Measurements from ENCODE around the gene STIM1.

The STIM1 gene

DNA sequence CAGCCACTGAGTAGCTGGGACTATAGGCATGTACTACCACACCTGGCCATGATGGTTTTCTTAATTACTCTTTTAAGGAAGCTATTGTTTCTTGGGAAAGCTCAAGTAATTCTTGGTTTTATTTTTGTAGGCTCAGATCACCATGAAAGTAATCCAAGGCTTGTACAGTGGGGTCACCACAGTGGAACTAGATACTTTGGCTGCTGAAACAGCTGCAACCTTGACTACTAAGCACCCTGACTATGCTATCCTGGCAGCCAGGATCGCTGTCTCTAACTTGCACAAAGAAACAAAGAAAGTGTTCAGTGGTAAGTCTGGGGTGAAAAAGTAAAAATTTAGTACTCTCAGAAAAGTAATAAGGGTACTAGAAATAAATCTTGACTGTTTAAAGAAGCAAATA lies 250.5 kb downstream of the STIM1 start:
- TF ChIP-seq, protein P1, sequence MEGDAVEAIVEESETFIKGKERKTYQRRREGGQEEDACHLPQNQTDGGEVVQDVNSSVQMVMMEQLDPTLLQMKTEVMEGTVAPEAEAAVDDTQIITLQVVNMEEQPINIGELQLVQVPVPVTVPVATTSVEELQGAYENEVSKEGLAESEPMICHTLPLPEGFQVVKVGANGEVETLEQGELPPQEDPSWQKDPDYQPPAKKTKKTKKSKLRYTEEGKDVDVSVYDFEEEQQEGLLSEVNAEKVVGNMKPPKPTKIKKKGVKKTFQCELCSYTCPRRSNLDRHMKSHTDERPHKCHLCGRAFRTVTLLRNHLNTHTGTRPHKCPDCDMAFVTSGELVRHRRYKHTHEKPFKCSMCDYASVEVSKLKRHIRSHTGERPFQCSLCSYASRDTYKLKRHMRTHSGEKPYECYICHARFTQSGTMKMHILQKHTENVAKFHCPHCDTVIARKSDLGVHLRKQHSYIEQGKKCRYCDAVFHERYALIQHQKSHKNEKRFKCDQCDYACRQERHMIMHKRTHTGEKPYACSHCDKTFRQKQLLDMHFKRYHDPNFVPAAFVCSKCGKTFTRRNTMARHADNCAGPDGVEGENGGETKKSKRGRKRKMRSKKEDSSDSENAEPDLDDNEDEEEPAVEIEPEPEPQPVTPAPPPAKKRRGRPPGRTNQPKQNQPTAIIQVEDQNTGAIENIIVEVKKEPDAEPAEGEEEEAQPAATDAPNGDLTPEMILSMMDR (IDR thresholded peaks at IDR 0.05; ENCODE audit: insufficient read depth, low read length, poor library complexity, severe bottlenecking): no peak
- no peak for TF ChIP-seq EZH2phosphoT487 (conservative IDR thresholded peaks at IDR 0.05; ENCODE audit: low read length)
- no peak overlapping the region for H3K27ac ChIP-seq (ENCODE audit: low read depth, low read length)
- peaks cover 43% of the 10 kb centered on the region for H4K20me1 ChIP-seq (ENCODE audit: low read depth, low read length)
- H3K9ac ChIP-seq (ENCODE audit: low read length): no peak overlapping the region
- H3K79me2 ChIP-seq (ENCODE audit: insufficient read depth, low read length): peaks cover 66% of the 10 kb centered on the region
- H2AFZ ChIP-seq (ENCODE audit: low read depth, low read length, severe bottlenecking): no peak overlapping the region
- H3F3A ChIP-seq (ENCODE audit: insufficient read depth): peaks cover 9% of the 10 kb centered on the region; the same call in 1 of the 2 replicates
- H3K9me2 ChIP-seq (replicated peaks; ENCODE audit: insufficient read depth, low read length): no peaks in the 10 kb centered on the region
- H3K27me3 ChIP-seq (ENCODE audit: low read length): no peaks in the 10 kb centered on the region
- H3K9me3 ChIP-seq (ENCODE audit: insufficient read depth, low read length): no peaks in the 10 kb centered on the region
- H3K36me3 ChIP-seq (ENCODE audit: low read length): peaks cover 76% of the 10 kb centered on the region
- no peak overlapping the region for H3K4me3 ChIP-seq (ENCODE audit: insufficient read depth, low read length, poor library complexity, severe bottlenecking)
- H3K4me2 ChIP-seq (ENCODE audit: low read depth, low read length, poor library complexity, severe bottlenecking): no peak overlapping the region

DNA sequence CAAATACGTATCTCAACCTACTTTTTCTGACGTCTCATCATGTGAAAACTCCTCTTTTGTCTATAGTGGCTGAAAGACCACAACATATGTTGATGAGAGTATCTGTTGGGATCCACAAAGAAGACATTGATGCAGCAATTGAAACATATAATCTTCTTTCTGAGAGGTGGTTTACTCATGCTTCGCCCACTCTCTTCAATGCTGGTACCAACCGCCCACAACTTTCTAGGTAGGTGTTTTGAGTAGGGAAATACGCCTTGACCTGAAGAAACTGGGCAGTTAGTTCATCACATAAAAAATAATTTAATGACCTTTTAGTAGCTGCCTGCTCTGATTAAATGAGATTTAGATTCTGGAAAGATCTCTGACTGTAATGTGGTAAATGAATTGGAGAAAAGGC lies 256.4 kb downstream of the STIM1 start:
- TF ChIP-seq, protein P1 (IDR thresholded peaks at IDR 0.05; ENCODE audit: insufficient read depth, low read length, poor library complexity, severe bottlenecking): no peak
- TF ChIP-seq EZH2phosphoT487 (conservative IDR thresholded peaks at IDR 0.05; ENCODE audit: low read length): no peak
- Histone ChIP-seq H3F3A (ENCODE audit: insufficient read depth) (peaks cover 14% of the 10 kb centered on the region; the same call in 1 of the 2 replicates), H3K4me3 (ENCODE audit: insufficient read depth, low read length, poor library complexity, severe bottlenecking) (no peak overlapping the region), H2AFZ (ENCODE audit: low read depth, low read length, severe bottlenecking) (no peak overlapping the region), H3K27me3 (ENCODE audit: low read length) (no peaks in the 10 kb centered on the region), H3K9me3 (ENCODE audit: insufficient read depth, low read length) (no peaks in the 10 kb centered on the region), H3K9me2 (replicated peaks; ENCODE audit: insufficient read depth, low read length) (no peaks in the 10 kb centered on the region), H3K4me2 (ENCODE audit: low read depth, low read length, poor library complexity, severe bottlenecking) (no peak overlapping the region), H4K20me1 (ENCODE audit: low read depth, low read length) (peaks cover 16% of the 10 kb centered on the region), H3K9ac (ENCODE audit: low read length) (no peak overlapping the region), H3K79me2 (ENCODE audit: insufficient read depth, low read length) (peaks cover 21% of the 10 kb centered on the region; the same call in 1 of the 2 replicates), H3K36me3 (ENCODE audit: low read length) (peaks cover 65% of the 10 kb centered on the region), H3K27ac (ENCODE audit: low read depth, low read length) (no peak overlapping the region)

DNA sequence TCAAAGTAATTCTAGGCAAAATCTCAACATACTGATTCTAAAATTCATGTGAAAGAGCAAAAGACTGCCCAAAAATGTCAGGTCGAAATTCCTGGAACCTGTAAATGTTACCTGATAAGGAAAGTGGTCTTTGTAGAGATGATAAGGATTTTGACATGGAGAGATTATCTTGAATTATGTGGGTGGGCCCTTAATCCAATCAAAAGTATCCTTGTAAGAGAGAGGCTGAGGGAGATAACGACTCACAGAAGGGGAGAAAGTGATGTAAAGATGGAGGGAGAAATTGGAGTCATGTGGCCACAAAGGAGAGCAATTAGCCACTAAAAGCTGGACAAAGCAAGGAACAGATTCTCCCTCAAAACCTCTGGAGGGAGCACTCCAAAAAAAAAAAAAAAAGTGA lies 259.7 kb downstream of the STIM1 start:
- Histone ChIP-seq H3K9me2 (replicated peaks; ENCODE audit: insufficient read depth, low read length) (no peaks in the 10 kb centered on the region), H3K9ac (ENCODE audit: low read length) (no peak overlapping the region), H3K4me2 (ENCODE audit: low read depth, low read length, poor library complexity, severe bottlenecking) (no peak overlapping the region), H3K4me3 (ENCODE audit: insufficient read depth, low read length, poor library complexity, severe bottlenecking) (no peak overlapping the region), H3K27ac (ENCODE audit: low read depth, low read length) (no peak overlapping the region), H3K9me3 (ENCODE audit: insufficient read depth, low read length) (no peaks in the 10 kb centered on the region), H3F3A (ENCODE audit: insufficient read depth) (peaks cover 10% of the 10 kb centered on the region; the same call in 1 of the 2 replicates), H3K27me3 (ENCODE audit: low read length) (no peaks in the 10 kb centered on the region), H4K20me1 (ENCODE audit: low read depth, low read length) (peaks cover 14% of the 10 kb centered on the region), H3K79me2 (ENCODE audit: insufficient read depth, low read length) (0 out of 2 replicates have a peak, but pooled peaks cover 7% of the 10 kb centered on the region), H2AFZ (ENCODE audit: low read depth, low read length, severe bottlenecking) (no peak overlapping the region), H3K36me3 (ENCODE audit: low read length) (peaks cover 66% of the 10 kb centered on the region)
- TF ChIP-seq EZH2phosphoT487 (conservative IDR thresholded peaks at IDR 0.05; ENCODE audit: low read length): no peak
- TF ChIP-seq, protein P1 (IDR thresholded peaks at IDR 0.05; ENCODE audit: insufficient read depth, low read length, poor library complexity, severe bottlenecking): no peak

All from SU-DHL-6 (cell line).